Calu3 (cell line): Measurements from ENCODE around the gene TSEN54. TPM values are rescaled to one million over a fixed set of nuclear protein-coding genes. Genes with fewer than 3 reads are reported as not detected.

Experiments
- BruUV-seq: library from RNA; stranded (reverse); fragments of 400-500 nt; replicated peaks from 2 replicates; lab custom pipeline; 2021; lab: Mats Ljungman, UMichigan
- CTCF ChIA-PET: fragments of 300-600 bp; sonication (Branson Sonifier 250); formaldehyde crosslinking; loops from one replicate; lab custom pipeline; 2022; ENCODE audit warnings: antibody characterized with exemption; lab: Charles Lee
- DNase-seq: peaks from one replicate; pipeline ENCODE4 v3.0.0; 2022
- H3K27ac Mint-ChIP-seq: one replicate; pipeline ENCODE4 v1.8.0; 2022; ENCODE audit warnings: mixed read lengths; ENCODE audit not compliant: unreplicated experiment
- H3K27me3 Mint-ChIP-seq: one replicate; pipeline ENCODE4 v1.8.0; 2022; ENCODE audit warnings: mixed read lengths; ENCODE audit not compliant: unreplicated experiment
- H3K36me3 Mint-ChIP-seq: one replicate; pipeline ENCODE4 v1.8.0; 2022; ENCODE audit warnings: mild to moderate bottlenecking, moderate library complexity, mixed read lengths; ENCODE audit not compliant: insufficient read depth, unreplicated experiment
- H3K4me1 Mint-ChIP-seq: one replicate; pipeline ENCODE4 v1.8.0; 2022; ENCODE audit warnings: mild to moderate bottlenecking, low read depth, mixed read lengths; ENCODE audit not compliant: unreplicated experiment
- H3K4me3 Mint-ChIP-seq: one replicate; pipeline ENCODE4 v1.8.0; 2022; ENCODE audit warnings: mild to moderate bottlenecking, low read depth, moderate library complexity, mixed read lengths; ENCODE audit not compliant: unreplicated experiment
- H3K9me3 Mint-ChIP-seq: one replicate; pipeline ENCODE4 v1.8.0; 2022; ENCODE audit warnings: low read depth, mixed read lengths; ENCODE audit not compliant: unreplicated experiment
- intact Hi-C: fragments of 100-400 bp; cut with micrococcal nuclease; formaldehyde crosslinking; loops from one replicate; pipeline ENCODE4 v1.10.0; 2022; ENCODE audit not compliant: unreplicated experiment
- total RNA-seq: library from RNA; stranded (reverse); gene quantifications from 2 replicates; pipeline ENCODE4 v1.2.3, GENCODE V29; 2022
- TF ChIP-seq, protein P1 (sequence below): fragments of 200-600 bp; IDR thresholded peaks from one replicate; pipeline ENCODE4 v1.8.0; 2022; ENCODE audit warnings: antibody characterized with exemption; ENCODE audit not compliant: unreplicated experiment

TSEN54 gene
- total RNA-seq, 1 experiment from 2014 or later: 55.4 TPM

DNA sequence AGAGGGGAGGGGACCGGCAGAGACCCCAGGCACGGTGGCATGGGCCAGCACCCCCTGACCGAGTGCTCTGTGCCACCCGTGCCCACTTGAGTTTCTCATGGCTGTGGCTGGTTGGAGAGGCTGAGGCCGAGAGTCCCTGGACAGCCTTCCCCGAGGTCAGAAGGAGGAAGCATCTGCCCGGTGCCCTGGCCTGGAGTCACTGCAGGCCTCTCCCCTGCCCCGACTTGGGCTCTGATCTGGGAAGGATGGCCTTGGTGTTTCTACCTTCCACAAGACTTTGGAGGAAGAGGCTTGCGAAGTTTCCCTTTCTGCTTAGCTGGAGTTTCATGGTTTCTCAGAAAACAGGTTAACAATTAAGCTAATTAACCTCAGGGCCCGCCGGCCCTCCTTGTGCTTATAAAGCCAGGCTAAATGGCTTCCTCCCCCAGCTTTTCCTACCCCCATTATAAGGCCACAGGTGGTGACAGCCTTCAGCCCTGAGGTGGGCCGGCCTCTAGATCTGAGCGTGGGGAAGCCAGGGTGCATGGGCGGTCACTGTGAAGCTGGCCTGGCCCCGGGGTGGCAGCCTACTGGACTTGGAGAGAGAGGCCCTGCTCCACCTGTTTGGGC is 26.5 kb downstream of the TSEN54 start:
- peaks cover 58% of the 10 kb centered on the region for H3K4me1 Mint-ChIP-seq
- no peaks in the 10 kb centered on the region for H3K9me3 Mint-ChIP-seq
- no peaks in the 10 kb centered on the region for H3K27me3 Mint-ChIP-seq
- H3K4me3 Mint-ChIP-seq: peak overlapping the region; percentile 35
- CTCF ChIA-PET: interaction anchor here (0.8 to 1.4 kb wide), 3 partner anchors 16 to 59 kb away, joined by 3 to 8 read pairs (median 4); no protein-coding TSS in a partner anchor
- no peak for DNase-seq
- TF ChIP-seq, protein P1, sequence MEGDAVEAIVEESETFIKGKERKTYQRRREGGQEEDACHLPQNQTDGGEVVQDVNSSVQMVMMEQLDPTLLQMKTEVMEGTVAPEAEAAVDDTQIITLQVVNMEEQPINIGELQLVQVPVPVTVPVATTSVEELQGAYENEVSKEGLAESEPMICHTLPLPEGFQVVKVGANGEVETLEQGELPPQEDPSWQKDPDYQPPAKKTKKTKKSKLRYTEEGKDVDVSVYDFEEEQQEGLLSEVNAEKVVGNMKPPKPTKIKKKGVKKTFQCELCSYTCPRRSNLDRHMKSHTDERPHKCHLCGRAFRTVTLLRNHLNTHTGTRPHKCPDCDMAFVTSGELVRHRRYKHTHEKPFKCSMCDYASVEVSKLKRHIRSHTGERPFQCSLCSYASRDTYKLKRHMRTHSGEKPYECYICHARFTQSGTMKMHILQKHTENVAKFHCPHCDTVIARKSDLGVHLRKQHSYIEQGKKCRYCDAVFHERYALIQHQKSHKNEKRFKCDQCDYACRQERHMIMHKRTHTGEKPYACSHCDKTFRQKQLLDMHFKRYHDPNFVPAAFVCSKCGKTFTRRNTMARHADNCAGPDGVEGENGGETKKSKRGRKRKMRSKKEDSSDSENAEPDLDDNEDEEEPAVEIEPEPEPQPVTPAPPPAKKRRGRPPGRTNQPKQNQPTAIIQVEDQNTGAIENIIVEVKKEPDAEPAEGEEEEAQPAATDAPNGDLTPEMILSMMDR: no peak
- no TSS peak for BruUV-seq
- peaks cover 71% of the 10 kb centered on the region for H3K36me3 Mint-ChIP-seq
- intact Hi-C loops: no loop called here
- peak overlapping the region; percentile 45 for H3K27ac Mint-ChIP-seq

DNA sequence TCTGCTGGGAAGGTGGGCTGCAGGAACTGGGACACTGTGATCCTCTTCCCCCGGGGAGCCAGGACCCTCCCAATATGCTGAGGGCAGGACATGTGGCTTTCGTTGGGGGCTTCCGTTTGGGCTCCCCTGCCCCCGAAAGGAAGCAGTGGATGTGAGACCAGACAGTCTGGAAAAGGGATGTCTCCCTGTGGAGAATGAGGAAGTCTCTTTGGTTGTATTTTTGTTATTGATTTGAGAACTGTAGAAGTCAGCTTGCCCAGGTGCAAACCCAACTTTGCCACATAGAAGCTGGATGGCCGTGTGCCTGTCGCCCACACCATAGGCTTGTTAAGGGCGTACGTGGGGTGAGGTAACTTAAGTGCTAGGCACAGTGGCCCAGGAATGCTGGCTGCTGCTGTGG is 27.9 kb downstream of the TSEN54 start:
- Mint-ChIP-seq H3K27me3 (no peaks in the 10 kb centered on the region), H3K4me1 (peaks cover 61% of the 10 kb centered on the region), H3K27ac (no peak overlapping the region), H3K36me3 (peaks cover 71% of the 10 kb centered on the region), H3K9me3 (no peaks in the 10 kb centered on the region), H3K4me3 (no peak overlapping the region)
- TF ChIP-seq, protein P1: no peak
- intact Hi-C loops: no loop called here
- no TSS peak for BruUV-seq
- no peak for DNase-seq
- CTCF ChIA-PET: no interaction called here

DNA sequence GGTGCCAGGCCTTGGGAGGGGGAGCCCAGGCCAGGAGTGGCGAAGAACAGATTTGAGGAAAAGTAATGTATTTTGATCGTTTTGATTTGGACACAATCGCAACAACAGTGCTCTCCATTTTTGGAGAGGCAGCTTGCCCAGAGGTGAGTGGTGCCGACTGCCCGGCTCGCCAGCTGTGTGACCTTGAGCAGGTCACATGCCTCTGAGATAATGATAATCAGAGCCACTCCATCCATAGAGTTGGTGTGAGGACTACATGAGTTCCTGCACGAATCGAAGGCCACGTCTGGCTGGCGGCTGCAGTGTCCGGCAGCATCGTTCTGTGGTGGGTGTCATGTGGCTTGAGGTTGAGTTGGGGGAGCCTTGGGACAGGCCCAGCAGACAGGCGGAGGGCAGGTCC is 29.9 kb downstream of the TSEN54 start:
- DNase-seq: no peak
- no peaks in the 10 kb centered on the region for H3K27me3 Mint-ChIP-seq
- intact Hi-C loops: no loop called here
- TF ChIP-seq, protein P1: no peak
- H3K36me3 Mint-ChIP-seq: peaks cover 82% of the 10 kb centered on the region
- H3K9me3 Mint-ChIP-seq: no peaks in the 10 kb centered on the region
- CTCF ChIA-PET: no interaction called here
- no TSS peak for BruUV-seq
- peaks cover 59% of the 10 kb centered on the region for H3K4me1 Mint-ChIP-seq
- H3K4me3 Mint-ChIP-seq: no peak overlapping the region
- H3K27ac Mint-ChIP-seq: no peak overlapping the region

- intact Hi-C loops: no loop called here
- TF ChIP-seq, protein P1: no peak
- peaks cover 51% of the 10 kb centered on the region for H3K4me1 Mint-ChIP-seq
- H3K27me3 Mint-ChIP-seq: no peaks in the 10 kb centered on the region
- H3K27ac Mint-ChIP-seq: peak overlapping the region; percentile 27
- peaks cover 78% of the 10 kb centered on the region for H3K36me3 Mint-ChIP-seq
- no peak for DNase-seq
- CTCF ChIA-PET: no interaction called here
- H3K4me3 Mint-ChIP-seq: no peak overlapping the region
- BruUV-seq: no TSS peak
- no peaks in the 10 kb centered on the region for H3K9me3 Mint-ChIP-seq
Observed at GRCh38 chr17:75547091-75547490, 30.8 kb downstream of the TSEN54 start.
